Naive thymus-derived CD4-positive, alpha-beta T cell (primary cell): ENCODE measurements around the gene PCYT1A. TPM values are rescaled to one million over a fixed set of nuclear protein-coding genes. Genes with fewer than 3 reads are reported as not detected.

Experiments
- ATAC-seq: fragments of 150-1000 bp; cut with Tn5 transposase; 2 replicates; pipeline ENCODE4 v1.10.0; 2021; ENCODE audit warnings: mild to moderate bottlenecking, moderate library complexity
- CTCF ChIA-PET: fragments of 350-600 bp; sonication (Branson Sonifier 250); formaldehyde crosslinking; loops from one replicate; lab custom pipeline; 2021; ENCODE audit warnings: antibody characterized with exemption; lab: Charles Lee
- POLR2A ChIA-PET: fragments of 350-600 bp; sonication (Branson Sonifier 250); formaldehyde crosslinking; loops from one replicate; lab custom pipeline; 2021; ENCODE audit warnings: antibody characterized with exemption, inconsistent platforms; lab: Charles Lee
- DNase-seq, 9 donors: peaks; one replicate each; pipeline versions ENCODE4 v3.0.0 to v3.0.0-alpha.2; 2020 to 2022; ENCODE audit warnings: mixed read lengths in 1 of 9
- H3K27ac ChIP-seq: one replicate; pipeline ENCODE4 v1.7.0; 2013; ENCODE audit warnings: mild to moderate bottlenecking, low read depth, low read length, moderate library complexity
- H3K27me3 ChIP-seq, 2 donors: one replicate each; pipeline ENCODE4 v1.7.0; 2013; ENCODE audit warnings: low read length in 2 of 2, mild to moderate bottlenecking in 2 of 2, moderate library complexity in 2 of 2; ENCODE audit not compliant: control insufficient read depth in 2 of 2, insufficient read depth in 2 of 2
- H3K36me3 ChIP-seq, 3 experiments: 1 replicate in 2 of 3; 2 replicates in 1 of 3; pipeline ENCODE4 v1.7.0; 2013; ENCODE audit warnings: low read length in 3 of 3, mild to moderate bottlenecking in 3 of 3, moderate library complexity in 1 of 3; ENCODE audit not compliant: insufficient read depth in 3 of 3, control insufficient read depth in 2 of 3
- H3K4me1 ChIP-seq, 2 donors: one replicate each; pipeline ENCODE4 v1.7.0; 2013; ENCODE audit warnings: low read length in 2 of 2, mild to moderate bottlenecking in 2 of 2, moderate library complexity in 1 of 2; ENCODE audit not compliant: control insufficient read depth in 2 of 2, insufficient read depth in 2 of 2
- H3K4me3 ChIP-seq: 2 replicates; pipeline ENCODE4 v1.7.0; 2013; ENCODE audit warnings: mild to moderate bottlenecking, low read length
- H3K9me3 ChIP-seq, 3 experiments: 1 replicate in 2 of 3; 2 replicates in 1 of 3; pipeline ENCODE4 v1.7.0; 2013; ENCODE audit warnings: low read length in 3 of 3; ENCODE audit not compliant: control insufficient read depth in 2 of 3
- H3K27ac Mint-ChIP-seq, 9 donors: one replicate each; pipeline ENCODE4 v1.8.0; 2020 to 2022; ENCODE audit warnings: mixed read lengths in 9 of 9, mild to moderate bottlenecking in 8 of 9, moderate library complexity in 5 of 9, inconsistent platforms in 2 of 9
- H3K27me3 Mint-ChIP-seq, 5 donors: one replicate each; pipeline ENCODE4 v1.8.0; 2021 to 2022; ENCODE audit warnings: mixed read lengths in 5 of 5, mild to moderate bottlenecking in 1 of 5
- H3K36me3 Mint-ChIP-seq, 5 donors: one replicate each; pipeline ENCODE4 v1.8.0; 2020 to 2022; ENCODE audit warnings: mixed read lengths in 5 of 5, mild to moderate bottlenecking in 3 of 5, inconsistent platforms in 1 of 5
- H3K4me1 Mint-ChIP-seq, 7 donors: one replicate each; pipeline ENCODE4 v1.8.0; 2020 to 2022; ENCODE audit warnings: mixed read lengths in 7 of 7, mild to moderate bottlenecking in 3 of 7, inconsistent platforms in 1 of 7
- H3K4me3 Mint-ChIP-seq, 10 donors: one replicate each; pipeline ENCODE4 v1.8.0; 2020 to 2022; ENCODE audit warnings: mild to moderate bottlenecking in 10 of 10, mixed read lengths in 10 of 10, moderate library complexity in 6 of 10, inconsistent platforms in 2 of 10
- H3K9me3 Mint-ChIP-seq, 11 donors: one replicate each; pipeline ENCODE4 v1.8.0; 2020 to 2022; ENCODE audit warnings: mixed read lengths in 11 of 11, mild to moderate bottlenecking in 4 of 11, inconsistent platforms in 1 of 11, moderate library complexity in 1 of 11
- intact Hi-C, 2 donors: fragments of 100-400 bp; cut with micrococcal nuclease; formaldehyde crosslinking; loops; one replicate each; pipeline ENCODE4 v1.15.1; 2023
- polyA plus RNA-seq, 2 donors: library from polyadenylated mRNA; unstranded; fragments of 300-500 nt; fragmentation: Illumina TruSeq; gene quantifications; one replicate each; pipeline ENCODE4 v1.2.3, GENCODE V29; 2021
- total RNA-seq, 6 experiments: library from RNA in 5 of 6; stranded (reverse) in 5 of 6; gene quantifications; 1 replicate in 5 of 6; 2 replicates in 1 of 6; pipeline ENCODE4 v1.2.3 and lab custom pipeline; 2021 to 2026

PCYT1A gene
- total RNA-seq: 10 to 100 TPM; 47.5 to 87.6 (median 62.9) TPM
- polyA plus RNA-seq: 10 to 100 TPM; 11.5 to 12.8 TPM
- total RNA-seq (lab: John Stamatoyannopoulos, UW): 41.3 reads per million, percentile 67 among the genes with 10 or more reads in this experiment

DNA sequence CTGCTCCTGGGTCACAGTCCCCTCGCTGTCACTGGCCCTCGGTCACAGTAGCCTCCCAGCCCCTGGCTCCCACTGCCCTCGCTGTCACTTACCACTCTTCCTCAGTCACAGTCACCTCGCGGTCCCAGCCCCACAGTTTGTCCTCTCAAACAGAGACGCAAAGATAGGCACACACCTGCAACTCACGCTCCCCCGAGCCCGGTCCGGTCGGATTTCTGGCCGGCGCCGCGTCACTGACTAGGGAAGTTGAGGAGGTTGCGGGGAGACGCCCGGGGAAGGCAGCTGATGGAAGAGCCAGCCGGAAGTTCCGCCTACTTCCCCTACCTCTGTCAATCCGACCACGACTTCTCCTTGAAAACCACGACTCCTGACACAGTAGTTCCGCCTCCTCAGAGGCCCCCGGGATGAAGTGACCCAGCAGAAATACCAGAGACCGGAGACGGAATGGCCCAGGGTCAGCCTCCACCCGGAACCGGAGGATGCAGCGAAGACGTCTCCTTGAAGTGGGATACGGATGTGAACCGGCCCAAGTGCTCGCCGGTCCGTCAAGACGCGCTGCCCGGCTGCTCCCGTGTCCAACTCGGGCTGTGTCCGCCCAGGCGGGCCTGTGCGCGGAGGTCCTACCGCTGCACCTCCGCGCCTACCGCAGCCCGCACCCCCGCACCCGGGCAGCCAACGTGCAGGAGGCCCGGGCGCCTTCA lies at the start of gene PCYT1A:
TSS of gene PCYT1A (minus strand) at position 287 of the 701 bp plus-strand sequence. CDS start 17,195 bp downstream, outside the sequence.
- no peaks in the 10 kb centered on the region for H3K27me3 ChIP-seq
- peak; percentile 93 for ATAC-seq
- H3K27ac ChIP-seq: peak within 1 kb of the TSS; percentile 84
- ChIA-PET CTCF (no interaction called here), POLR2A (interaction anchor here (0.5 to 3.5 kb wide), 4 partner anchors 11 to 30 kb away, joined by 3 to 22 read pairs (median 3); partner anchors contain the start of gene DYNLT2B)
- H3K27ac Mint-ChIP-seq: peak within 1 kb of the TSS; percentile 92 to 98 (median 97)
- no peaks in the 10 kb centered on the region for H3K9me3 ChIP-seq
- H3K27me3 Mint-ChIP-seq: peaks cover 0 to 2% (median 0%) of the 10 kb centered on the region in 5 donors
- peaks cover 0 to 10% (median 0%) of the 10 kb centered on the region in 3 experiments for H3K36me3 ChIP-seq
- intact Hi-C loops: loop anchor here (1.0 kb wide), 7 partner anchors 8 to 580 kb away; partner anchors contain the start of genes DYNLT2B (in 2 of the 2), RNF168 (in 1 of the 2), SENP5 (in 1 of the 2) and UBXN7 (in 1 of the 2)
- peak within 1 kb of the TSS; percentile 99 for H3K4me3 ChIP-seq
- H3K9me3 Mint-ChIP-seq: no peaks in the 10 kb centered on the region
- DNase-seq: peak; percentile 48 to 75 (median 65)
- peak within 1 kb of the TSS; percentile 98 to 100 (median 99) for H3K4me3 Mint-ChIP-seq
- H3K4me1 ChIP-seq: peaks cover 12 to 15% of the 10 kb centered on the region in 2 donors
- H3K4me1 Mint-ChIP-seq: peaks cover 20 to 56% (median 46%) of the 10 kb centered on the region in 7 donors
- peaks cover 0 to 15% (median 4%) of the 10 kb centered on the region in 5 donors for H3K36me3 Mint-ChIP-seq

DNA sequence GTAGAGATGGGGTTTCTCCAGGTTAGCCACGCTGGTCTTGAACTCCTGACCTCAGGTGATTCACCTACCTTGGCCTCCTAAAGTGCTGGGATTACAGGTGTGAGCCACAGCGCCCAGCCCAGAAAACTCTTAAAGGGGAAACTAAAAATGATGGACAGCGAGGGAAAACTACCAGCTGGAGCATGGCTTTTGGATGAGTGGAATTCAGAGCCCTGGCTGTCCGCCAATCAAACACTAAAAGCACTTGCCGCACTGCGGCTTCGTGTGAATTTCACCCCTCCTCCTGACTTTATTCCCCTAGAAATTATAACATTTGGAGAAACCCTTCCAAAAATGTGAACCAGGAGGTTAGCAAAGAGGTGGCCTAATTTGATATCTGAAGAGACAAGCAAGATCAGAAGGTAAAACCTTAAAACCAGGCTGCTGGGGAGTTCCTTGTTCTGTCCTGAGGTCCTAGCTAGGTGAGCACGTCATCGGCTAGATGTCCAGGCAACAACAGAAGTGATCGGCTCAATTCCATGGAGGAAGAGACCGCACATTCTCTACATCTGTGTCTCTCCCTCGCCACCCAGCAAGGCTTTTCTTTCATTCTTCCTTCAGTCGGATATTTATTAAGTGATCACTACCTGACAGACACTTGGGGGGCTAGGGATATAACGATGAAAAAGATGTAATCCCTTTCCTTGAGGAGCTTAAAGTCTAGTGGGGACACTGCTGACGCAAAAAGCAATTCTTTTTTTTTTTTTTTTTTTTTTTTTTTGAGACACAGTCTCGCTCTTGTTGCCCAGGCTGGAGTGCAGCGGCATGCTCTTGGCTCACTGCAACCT lies 49.0 kb upstream of the PCYT1A start:
- CTCF ChIA-PET: no interaction called here

DNA sequence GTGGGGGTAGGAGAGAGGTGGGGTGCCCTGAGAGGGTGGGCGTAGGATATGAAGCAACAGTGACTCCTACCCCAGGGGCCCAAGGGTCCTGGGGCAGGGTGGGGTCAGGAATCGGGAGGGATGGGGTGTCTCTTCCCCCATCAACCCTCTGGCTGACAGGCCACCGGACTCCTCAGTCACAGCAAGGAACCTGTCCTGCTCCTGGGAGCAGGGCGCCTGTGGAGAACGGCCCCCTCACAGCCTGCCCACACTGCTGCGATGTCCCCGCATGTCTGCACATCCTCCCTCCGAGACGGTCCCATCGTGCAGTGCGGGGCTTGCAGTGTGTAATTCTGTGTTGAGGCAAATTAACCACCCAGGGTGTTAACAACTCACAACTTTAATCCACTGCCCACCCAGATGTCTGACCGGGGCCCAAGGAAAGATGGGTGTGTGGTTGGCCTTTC lies 48.0 kb upstream of the PCYT1A start:
- intact Hi-C loops: no loop called here
- Histone ChIP-seq H3K4me1 (no peaks in the 10 kb centered on the region), H3K27me3 (no peaks in the 10 kb centered on the region), H3K36me3 (no peaks in the 10 kb centered on the region), H3K27ac (no peak overlapping the region), H3K4me3 (no peak overlapping the region), H3K9me3 (no peaks in the 10 kb centered on the region)
- POLR2A ChIA-PET: no interaction called here
- no peak for DNase-seq
- no peak overlapping the region for H3K27ac Mint-ChIP-seq
- peaks cover 0 to 2% (median 0%) of the 10 kb centered on the region in 11 donors for H3K9me3 Mint-ChIP-seq
- peaks cover 0 to 1% (median 0%) of the 10 kb centered on the region in 7 donors for H3K4me1 Mint-ChIP-seq
- H3K4me3 Mint-ChIP-seq: no peak overlapping the region
- H3K27me3 Mint-ChIP-seq: peaks cover 0 to 7% (median 0%) of the 10 kb centered on the region in 5 donors
- CTCF ChIA-PET: no interaction called here
- H3K36me3 Mint-ChIP-seq: no peaks in the 10 kb centered on the region
- no peak for ATAC-seq

More for the DNA sequence above, 49.0 kb upstream of the PCYT1A start:
- H3K27ac Mint-ChIP-seq: no peak overlapping the region
- H3K36me3 Mint-ChIP-seq: no peaks in the 10 kb centered on the region
- POLR2A ChIA-PET: no interaction called here
- Histone ChIP-seq H3K27ac (no peak overlapping the region), H3K4me3 (no peak overlapping the region), H3K4me1 (no peaks in the 10 kb centered on the region), H3K9me3 (no peaks in the 10 kb centered on the region), H3K27me3 (no peaks in the 10 kb centered on the region), H3K36me3 (no peaks in the 10 kb centered on the region)
- intact Hi-C loops: no loop called here
- DNase-seq: no peak
- H3K9me3 Mint-ChIP-seq: peaks cover 0 to 2% (median 0%) of the 10 kb centered on the region in 11 donors
- no peak for ATAC-seq
- peaks cover 0 to 1% (median 0%) of the 10 kb centered on the region in 7 donors for H3K4me1 Mint-ChIP-seq
- H3K4me3 Mint-ChIP-seq: no peak overlapping the region
- peaks cover 0 to 8% (median 0%) of the 10 kb centered on the region in 5 donors for H3K27me3 Mint-ChIP-seq

DNA sequence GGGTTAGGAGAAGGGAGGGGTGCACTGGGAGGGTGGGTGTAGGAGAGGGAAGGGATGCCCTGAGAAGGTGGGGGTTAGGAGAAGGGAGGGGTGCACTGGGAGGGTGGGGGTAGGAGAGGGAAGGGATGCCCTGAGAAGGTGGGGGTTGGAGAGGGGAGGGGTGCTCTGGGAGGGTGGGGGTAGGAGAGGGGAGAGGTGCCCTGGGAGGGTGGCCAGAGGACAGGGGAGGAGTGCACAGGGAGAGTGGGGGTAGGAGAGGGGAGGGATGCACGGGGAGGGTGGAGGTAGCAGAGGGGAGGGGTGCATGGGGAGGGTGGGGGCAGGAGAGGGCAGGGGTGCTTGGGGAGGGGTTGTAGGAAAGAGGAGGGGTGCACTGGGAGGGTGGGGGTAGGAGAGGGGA lies 47.5 kb upstream of the PCYT1A start:
- Mint-ChIP-seq H3K9me3 (peaks cover 0 to 2% (median 0%) of the 10 kb centered on the region in 11 donors), H3K36me3 (no peaks in the 10 kb centered on the region), H3K27me3 (peaks cover 0 to 11% (median 3%) of the 10 kb centered on the region in 5 donors), H3K4me3 (no peak overlapping the region), H3K4me1 (peaks cover 0 to 1% (median 0%) of the 10 kb centered on the region in 7 donors), H3K27ac (no peak overlapping the region)
- H3K4me1 ChIP-seq: no peaks in the 10 kb centered on the region
- intact Hi-C loops: no loop called here
- H3K36me3 ChIP-seq: no peaks in the 10 kb centered on the region
- ATAC-seq (no peak), DNase-seq (no peak)
- ChIA-PET CTCF (no interaction called here), POLR2A (no interaction called here)
- H3K4me3 ChIP-seq: no peak overlapping the region
- H3K27ac ChIP-seq: no peak overlapping the region
- H3K9me3 ChIP-seq: no peaks in the 10 kb centered on the region
- no peaks in the 10 kb centered on the region for H3K27me3 ChIP-seq

DNA sequence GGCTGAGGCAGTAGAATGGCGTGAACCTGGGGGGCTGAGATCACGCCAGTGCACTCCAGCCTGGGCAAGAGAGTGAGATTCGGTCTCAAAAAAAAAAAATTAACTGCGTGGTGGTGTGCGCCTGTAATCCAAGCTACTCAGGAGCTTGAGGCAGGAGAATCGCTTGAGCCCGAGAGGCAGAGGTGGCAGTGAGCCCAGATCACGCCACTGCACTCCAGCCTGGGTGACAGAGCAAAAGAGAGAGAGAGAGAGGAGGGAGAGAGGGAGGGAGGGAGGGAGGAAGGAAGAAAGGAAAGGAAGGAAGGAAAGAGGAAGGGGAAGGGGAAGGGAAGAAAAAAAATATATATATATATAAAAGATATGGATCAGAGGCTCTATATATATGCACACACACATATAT lies 44.6 kb upstream of the PCYT1A start:
- Mint-ChIP-seq H3K4me1 (no peaks in the 10 kb centered on the region), H3K4me3 (no peak overlapping the region), H3K9me3 (peaks cover 0 to 2% (median 0%) of the 10 kb centered on the region in 11 donors), H3K27ac (no peak overlapping the region), H3K27me3 (peaks cover 0 to 20% (median 3%) of the 10 kb centered on the region in 5 donors), H3K36me3 (no peaks in the 10 kb centered on the region)
- no peak for DNase-seq
- no peaks in the 10 kb centered on the region for H3K4me1 ChIP-seq
- H3K27me3 ChIP-seq: no peaks in the 10 kb centered on the region
- ChIA-PET POLR2A (interaction anchor here (0.6 kb wide), 1 partner anchor 60 kb away, joined by 3 read pairs; no protein-coding TSS in a partner anchor), CTCF (no interaction called here)
- no peaks in the 10 kb centered on the region for H3K9me3 ChIP-seq
- no peaks in the 10 kb centered on the region for H3K36me3 ChIP-seq
- no peak overlapping the region for H3K4me3 ChIP-seq
- no peak overlapping the region for H3K27ac ChIP-seq
- intact Hi-C loops: no loop called here
- no peak for ATAC-seq

DNA sequence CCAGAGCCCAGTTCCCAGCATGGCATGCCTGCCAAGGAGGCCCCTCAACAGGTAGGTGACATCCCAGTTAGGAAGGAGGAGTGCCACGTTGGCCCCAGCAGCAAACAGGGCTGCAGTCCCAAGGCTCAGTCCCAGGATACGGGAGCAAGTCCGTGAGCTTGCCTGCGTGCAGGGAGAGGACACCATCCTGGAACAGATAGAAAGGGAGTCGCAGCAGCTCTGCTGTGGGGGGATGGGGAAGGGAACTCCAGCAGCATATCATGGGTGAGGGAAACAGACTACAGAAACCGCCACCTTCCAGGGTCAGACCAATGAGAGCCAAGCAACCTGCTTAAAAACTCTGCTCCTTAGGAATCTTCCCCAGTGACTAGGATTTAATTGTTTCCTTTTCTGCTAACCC lies 39.9 kb upstream of the PCYT1A start:
- CTCF ChIA-PET: no interaction called here
- peaks cover 0 to 3% (median 0%) of the 10 kb centered on the region in 5 donors for H3K36me3 Mint-ChIP-seq
- no peak for ATAC-seq

More for the DNA sequence above, 39.9 kb upstream of the PCYT1A start:
- Histone ChIP-seq H3K9me3 (no peaks in the 10 kb centered on the region), H3K36me3 (no peaks in the 10 kb centered on the region), H3K27me3 (no peaks in the 10 kb centered on the region), H3K4me1 (no peaks in the 10 kb centered on the region), H3K4me3 (no peak overlapping the region), H3K27ac (no peak overlapping the region)
- Mint-ChIP-seq H3K4me1 (peaks cover 0 to 2% (median 0%) of the 10 kb centered on the region in 7 donors), H3K27me3 (peaks cover 0 to 18% (median 3%) of the 10 kb centered on the region in 5 donors), H3K4me3 (no peak overlapping the region), H3K9me3 (peaks cover 0 to 2% (median 0%) of the 10 kb centered on the region in 11 donors), H3K27ac (no peak overlapping the region)
- intact Hi-C loops: no loop called here
- POLR2A ChIA-PET: no interaction called here
- no peak for DNase-seq
